H1 (cell line): ENCODE results near the gene IL1RAPL1. TPM values are rescaled to one million over a fixed set of nuclear protein-coding genes. Genes with fewer than 3 reads are reported as not detected.

Experiments used
- CTCF ChIA-PET: fragments of 300-600 bp; sonication (Branson Sonifier 250); formaldehyde crosslinking; loops from one replicate; lab custom pipeline; 2021; ENCODE audit not compliant: partially characterized antibody; lab: Charles Lee
- POLR2A ChIA-PET: fragments of 300-600 bp; sonication (Branson Sonifier 250); formaldehyde crosslinking; loops from one replicate; lab custom pipeline; 2021; ENCODE audit warnings: inconsistent platforms; ENCODE audit not compliant: partially characterized antibody; lab: Charles Lee
- DNase-seq, 2 experiments: peaks; one replicate each; pipeline versions ENCODE4 v3.0.0 to v3.0.0-alpha.2; 2010 to 2022; ENCODE audit warnings: low spot score in 2 of 2, low read depth in 1 of 2, mixed read lengths in 1 of 2
- FAIRE-seq: peaks from 2 replicates; lab custom pipeline; 2011; peaks lifted over from hg19 to GRCh38; lab: Jason Lieb, UNC
- H2AFZ ChIP-seq: 2 replicates; pipeline ENCODE4 v1.8.1; 2012; ENCODE audit warnings: low read length, inconsistent platforms
- H2AK5ac ChIP-seq: 2 replicates; pipeline ENCODE4 v1.6.1; 2013; ENCODE audit warnings: low read depth, low read length
- H2BK120ac ChIP-seq: replicated peaks from 2 replicates; pipeline ENCODE3; 2013; ENCODE audit warnings: low read depth, low read length, inconsistent platforms
- H2BK12ac ChIP-seq: 2 replicates; pipeline ENCODE4 v1.6.1; 2013; ENCODE audit warnings: low read depth, low read length
- H2BK15ac ChIP-seq: 2 replicates; pipeline ENCODE4 v1.6.1; 2013; ENCODE audit warnings: low read length
- H2BK20ac ChIP-seq: 2 replicates; pipeline ENCODE4 v1.6.1; 2013; ENCODE audit warnings: low read length
- H2BK5ac ChIP-seq: 2 replicates; pipeline ENCODE4 v1.6.1; 2013; ENCODE audit warnings: low read depth, low read length
- H3K14ac ChIP-seq: 2 replicates; pipeline ENCODE4 v1.6.1; 2013; ENCODE audit warnings: inconsistent platforms; ENCODE audit not compliant: insufficient read length
- H3K18ac ChIP-seq: 2 replicates; pipeline ENCODE4 v1.6.1; 2013; ENCODE audit warnings: low read length; ENCODE audit errors: extremely low read depth
- H3K23ac ChIP-seq: 2 replicates; pipeline ENCODE4 v1.6.1; 2013; ENCODE audit warnings: inconsistent platforms; ENCODE audit not compliant: insufficient read length
- H3K23me2 ChIP-seq: 2 replicates; pipeline ENCODE4 v1.6.1; 2013; ENCODE audit warnings: low read depth, low read length
- H3K27ac ChIP-seq: 2 replicates; pipeline ENCODE4 v1.6.1; 2011; ENCODE audit warnings: low read depth, low read length, inconsistent platforms
- H3K27me3 ChIP-seq, 4 experiments: replicated peaks in 1 of 4; 1 replicate in 1 of 4; 2 replicates in 3 of 4; pipeline versions ENCODE4 v1.6.1 to v1.8.1; 2011 to 2013; ENCODE audit warnings: low read length in 3 of 4, mild to moderate bottlenecking in 3 of 4, inconsistent platforms in 2 of 4, mixed read lengths in 2 of 4, moderate library complexity in 1 of 4; ENCODE audit not compliant: control insufficient read depth in 3 of 4, insufficient read depth in 3 of 4; ENCODE audit errors: extremely low read depth in 1 of 4
- H3K36me3 ChIP-seq, 4 experiments: 2 replicates each; pipeline versions ENCODE4 v1.6.1 to v1.8.1; 2011 to 2013; ENCODE audit warnings: mild to moderate bottlenecking in 4 of 4, low read length in 3 of 4, moderate library complexity in 2 of 4, control low read depth in 1 of 4, inconsistent platforms in 1 of 4; ENCODE audit not compliant: insufficient read depth in 4 of 4, control insufficient read depth in 2 of 4
- H3K4ac ChIP-seq: replicated peaks from 2 replicates; pipeline ENCODE3; 2013; ENCODE audit warnings: low read length, low read depth, mixed read lengths, inconsistent platforms; ENCODE audit not compliant: insufficient read length
- H3K4me1 ChIP-seq, 4 experiments: replicated peaks in 1 of 4; 1 replicate in 1 of 4; 2 replicates in 3 of 4; pipeline versions ENCODE4 v1.6.1 to v1.8.1; 2011 to 2013; ENCODE audit warnings: low read length in 3 of 4, inconsistent platforms in 2 of 4, mixed read lengths in 1 of 4; ENCODE audit not compliant: insufficient read depth in 4 of 4, control insufficient read depth in 3 of 4
- H3K4me2 ChIP-seq, 2 experiments: 2 replicates each; pipeline versions ENCODE4 v1.6.1 to v1.8.1; 2011 to 2013; ENCODE audit warnings: low read depth in 2 of 2, low read length in 2 of 2, control low read depth in 1 of 2, inconsistent platforms in 1 of 2, mild to moderate bottlenecking in 1 of 2; ENCODE audit not compliant: insufficient read depth in 1 of 2
- H3K4me3 ChIP-seq, 4 experiments: fragments of 200-600, 300-600 bp in 1 of 4; sonication (generic), shearing (Covaris generic), sonication (Bioruptor Twin) in 1 of 4; 2 replicates each; pipeline versions ENCODE4 v1.5.1 to v1.8.1; 2011 to 2016; ENCODE audit warnings: low read length in 4 of 4, low read depth in 3 of 4, control low read depth in 2 of 4, inconsistent platforms in 2 of 4, mild to moderate bottlenecking in 2 of 4, mixed read lengths in 1 of 4, moderate library complexity in 1 of 4; ENCODE audit not compliant: insufficient read depth in 2 of 4; ENCODE audit errors: extremely low read depth in 1 of 4
- H3K56ac ChIP-seq: replicated peaks from 2 replicates; pipeline ENCODE3; 2013; ENCODE audit warnings: low read depth, mild to moderate bottlenecking, mixed read lengths, low read length, inconsistent platforms; ENCODE audit not compliant: insufficient read length
- H3K79me1 ChIP-seq: 2 replicates; pipeline ENCODE4 v1.6.1; 2013; ENCODE audit warnings: low read depth, low read length, control low read depth
- H3K79me2 ChIP-seq, 2 experiments: 2 replicates each; pipeline versions ENCODE4 v1.6.1 to v1.8.1; 2012 to 2013; ENCODE audit warnings: low read length in 2 of 2, mild to moderate bottlenecking in 2 of 2, inconsistent platforms in 1 of 2; ENCODE audit not compliant: insufficient read depth in 2 of 2, control insufficient read depth in 1 of 2
- H3K9ac ChIP-seq, 4 experiments: replicated peaks in 1 of 4; 1 replicate in 1 of 4; 2 replicates in 3 of 4; pipeline versions ENCODE4 v1.6.1 to v1.8.1; 2011 to 2013; ENCODE audit warnings: low read depth in 3 of 4, low read length in 3 of 4, control low read depth in 2 of 4, mild to moderate bottlenecking in 2 of 4, moderate library complexity in 2 of 4, inconsistent platforms in 1 of 4; ENCODE audit errors: extremely low read depth in 1 of 4
- H3K9me3 ChIP-seq, 2 experiments: 2 replicates each; pipeline versions ENCODE4 v1.6.1 to v1.8.1; 2012 to 2013; ENCODE audit warnings: mild to moderate bottlenecking in 2 of 2, moderate library complexity in 2 of 2, control low read depth in 1 of 2, inconsistent platforms in 1 of 2, low read depth in 1 of 2, low read length in 1 of 2, mixed read lengths in 1 of 2; ENCODE audit not compliant: insufficient read depth in 2 of 2
- H4K20me1 ChIP-seq, 2 experiments: replicated peaks in 1 of 2; 2 replicates each; pipeline versions ENCODE3 to v1.8.1; 2011 to 2013; ENCODE audit warnings: inconsistent platforms in 2 of 2, low read length in 2 of 2, mild to moderate bottlenecking in 1 of 2; ENCODE audit not compliant: insufficient read depth in 2 of 2, control insufficient read depth in 1 of 2
- H4K5ac ChIP-seq: 2 replicates; pipeline ENCODE4 v1.6.1; 2013; ENCODE audit warnings: low read length, low read depth, mixed read lengths, inconsistent platforms; ENCODE audit not compliant: insufficient read length
- H4K8ac ChIP-seq: 2 replicates; pipeline ENCODE4 v1.8.0; 2013; ENCODE audit warnings: mild to moderate bottlenecking, moderate library complexity, low read length, inconsistent platforms; ENCODE audit not compliant: insufficient read depth; ENCODE audit errors: extremely low read depth
- H4K91ac ChIP-seq: replicated peaks from 2 replicates; pipeline ENCODE3; 2013; ENCODE audit warnings: low read length, mixed read lengths, inconsistent platforms; ENCODE audit not compliant: insufficient read length
- CREB1 ChIP-seq: IDR thresholded peaks from 2 replicates; pipeline ENCODE4 v1.6.1; 2012; ENCODE audit warnings: inconsistent platforms
- EP300 ChIP-seq, 2 experiments: IDR thresholded peaks; 1 replicate in 1 of 2; 2 replicates in 1 of 2; pipeline ENCODE4 v1.6.1; 2011 to 2012; ENCODE audit warnings: low read depth in 2 of 2, low read length in 2 of 2, mild to moderate bottlenecking in 2 of 2, borderline replicate concordance in 1 of 2, inconsistent platforms in 1 of 2, moderate library complexity in 1 of 2
- GABPA ChIP-seq: IDR thresholded peaks from 2 replicates; pipeline ENCODE4 v1.6.1; 2011; ENCODE audit warnings: mild to moderate bottlenecking, low read length, moderate library complexity, borderline replicate concordance; ENCODE audit not compliant: insufficient read depth
- KDM1A ChIP-seq: fragments of 200-600, 300-600 bp; sonication (generic); IDR thresholded peaks from 2 replicates; pipeline ENCODE4 v1.7.1; 2016; ENCODE audit warnings: mild to moderate bottlenecking, low read length, borderline replicate concordance
- RBBP5 ChIP-seq: IDR thresholded peaks from 2 replicates; pipeline ENCODE4 v1.7.1; 2012; ENCODE audit warnings: low read depth, mild to moderate bottlenecking, inconsistent platforms, low read length, moderate library complexity, borderline replicate concordance
- RXRA ChIP-seq: IDR thresholded peaks from 2 replicates; pipeline ENCODE4 v1.6.1; 2011; ENCODE audit warnings: low read depth, mild to moderate bottlenecking, low read length, moderate library complexity; ENCODE audit not compliant: insufficient read depth
- SIRT6 ChIP-seq: IDR thresholded peaks from one replicate; pipeline ENCODE4 v1.7.1; 2012; ENCODE audit warnings: low read length, inconsistent platforms
- TAF7 ChIP-seq: optimal IDR thresholded peaks from 2 replicates; pipeline ENCODE3; 2011; ENCODE audit warnings: low read depth, mild to moderate bottlenecking, inconsistent platforms, low read length, moderate library complexity, borderline replicate concordance
- TEAD4 ChIP-seq: IDR thresholded peaks from 2 replicates; pipeline ENCODE4 v1.6.1; 2012; ENCODE audit warnings: low read depth, low read length, inconsistent platforms, mixed read lengths
- WGBS, 2 experiments: shearing (Covaris generic) in 1 of 2; methylation state at CpG; one replicate each; pipeline versions ENCODE4 v1.1.6 to v1.1.7; 2013 to 2015; ENCODE audit warnings: low lambda C conversion rate in 2 of 2, mixed read lengths in 2 of 2, inconsistent platforms in 1 of 2, low coverage in 1 of 2, missing lambda C conversion rate in 1 of 2; ENCODE audit not compliant: insufficient replicate concordance in 2 of 2, insufficient coverage in 1 of 2, insufficient read length in 1 of 2; ENCODE audit errors: extremely low coverage in 1 of 2, missing lambda C conversion rate in 1 of 2; 5-methylcytosine and 5-hydroxymethylcytosine counted together
- polyA plus RNA-seq, 7 experiments: library from polyadenylated mRNA; depleted of rRNA in 3 of 7; stranded (reverse) in 5 of 7; unstranded in 2 of 7; fragments of >200 nt in 5 of 7; fragments of 200-250 nt in 2 of 7; gene quantifications; 1 replicate in 5 of 7; 2 replicates in 1 of 7; 4 replicates in 1 of 7; pipeline versions ENCODE4 v1.2.1 to v1.2.3, GENCODE V29; 2011 to 2013; ENCODE audit warnings: missing spikeins in 2 of 7, mixed read lengths in 2 of 7
- total RNA-seq: library from RNA; stranded (reverse); fragmentation: NEBNext Ultra II Directional; extraction: Animal tissue kit (Norgen Biotek cat#: 25700); gene quantifications from 2 replicates; pipeline ENCODE4 v1.2.1, GENCODE V29; 2021

IL1RAPL1 gene
- total and polyA plus RNA-seq, 2 of the 8 experiments (the other 6 are each of a cell fraction or from before 2014, with no cell fraction given), result 0.11 to 0.35 TPM

DNA sequence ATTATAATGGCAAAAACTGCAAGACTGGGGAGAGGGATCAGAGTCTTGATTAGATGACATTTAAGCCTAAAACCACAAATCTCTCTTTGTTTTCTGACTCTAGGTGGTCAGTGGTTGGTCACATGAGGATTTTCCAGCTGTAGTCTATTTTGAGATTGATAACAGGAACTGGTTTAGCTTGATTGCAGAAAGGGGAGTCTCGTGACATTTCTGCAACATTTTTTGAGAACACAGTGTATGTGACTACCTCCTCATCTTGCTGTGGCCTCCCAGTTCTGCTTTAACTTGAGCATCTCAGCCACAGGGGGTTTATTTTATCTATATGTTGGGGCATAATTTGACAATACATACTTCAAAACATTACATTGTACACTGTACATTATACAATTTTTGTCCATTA lies 901.7 kb downstream of the IL1RAPL1 start:
- no peak for FAIRE-seq
- no peak overlapping the region for H4K8ac ChIP-seq
- no peak for TF ChIP-seq TAF7
- no peak for TF ChIP-seq RBBP5
- TF ChIP-seq CREB1, result no peak
- no peak for TF ChIP-seq EP300 (IDR thresholded peaks at IDR 0.05; ENCODE audit: borderline replicate concordance in 1 of 2, low read depth in 2 of 2, low read length in 2 of 2)
- TF ChIP-seq KDM1A, result no peak
- no peak for TF ChIP-seq TEAD4
- TF ChIP-seq RXRA, result no peak
- no peak for TF ChIP-seq GABPA
- TF ChIP-seq SIRT6, result no peak
- no peaks in the 10 kb centered on the region for H4K20me1 ChIP-seq
- 100% methylated on average over 1 of the region's 1 CpG; no CpG with 5 or more reads in 1 of the 2 experiments for WGBS, 2 experiments
- POLR2A ChIA-PET, result no interaction called here
- no peak overlapping the region for H2BK120ac ChIP-seq
- CTCF ChIA-PET, result no interaction called here
- H4K91ac ChIP-seq, result no peak overlapping the region
- no peak overlapping the region for H2AFZ ChIP-seq
- no peak overlapping the region for H3K9ac ChIP-seq
- H3K4ac ChIP-seq, result no peak overlapping the region
- H3K9me3 ChIP-seq, result no peaks in the 10 kb centered on the region
- H2BK5ac ChIP-seq, result no peak overlapping the region
- H2BK12ac ChIP-seq, result no peak overlapping the region
- H3K27ac ChIP-seq, result no peak overlapping the region
- no peak overlapping the region for H3K4me2 ChIP-seq
- no peaks in the 10 kb centered on the region for H3K79me1 ChIP-seq
- no peaks in the 10 kb centered on the region for H3K36me3 ChIP-seq
- no peak overlapping the region for H3K14ac ChIP-seq
- no peaks in the 10 kb centered on the region for H3K23me2 ChIP-seq
- no peak overlapping the region for H4K5ac ChIP-seq
- H3K18ac ChIP-seq, result no peak overlapping the region
- H2BK15ac ChIP-seq, result no peak overlapping the region
- no peak overlapping the region for H3K4me3 ChIP-seq
- DNase-seq, result no peak
- no peak overlapping the region for H3K23ac ChIP-seq
- no peak overlapping the region for H3K56ac ChIP-seq
- H3K27me3 ChIP-seq, result no peaks in the 10 kb centered on the region
- H3K4me1 ChIP-seq, result no peaks in the 10 kb centered on the region
- no peaks in the 10 kb centered on the region for H3K79me2 ChIP-seq
- no peak overlapping the region for H2BK20ac ChIP-seq
- H2AK5ac ChIP-seq, result no peak overlapping the region
